A549 (cell line): Measurements from ENCODE around the gene LYST. TPM values are rescaled to one million over a fixed set of nuclear protein-coding genes. Genes with fewer than 3 reads are reported as not detected.

Experiments
- ATAC-seq, 2 experiments: fragments of 200-7000 bp in 1 of 2; fragments of >200 bp in 1 of 2; cut with Nextera tagmentation in 1 of 2; cut with Tn5 transposase in 1 of 2; 3 replicates each; pipeline versions ENCODE4 v1.8.0 to v1.9.1; 2018 to 2020; ENCODE audit warnings: mild to moderate bottlenecking in 1 of 2, moderate library complexity in 1 of 2
- CTCF ChIA-PET: fragments of 300-600 bp; sonication (Branson Sonifier 250); formaldehyde crosslinking; extraction: SDS; loops from one replicate; lab custom pipeline; 2021; ENCODE audit warnings: antibody characterized with exemption, inconsistent platforms; lab: Yijun Ruan, JAX
- POLR2A ChIA-PET: fragments of 350-600 bp; formaldehyde crosslinking; extraction: SDS; loops from one replicate; lab custom pipeline; 2021; ENCODE audit warnings: antibody characterized with exemption, inconsistent platforms; lab: Yijun Ruan, JAX
- DNase-seq, 2 experiments: peaks; one replicate each; pipeline versions ENCODE4 v3.0.0 to v3.0.0-alpha.2; 2011 to 2016; ENCODE audit warnings: low read depth in 1 of 2, low spot score in 1 of 2
- FAIRE-seq: peaks from 2 replicates; lab custom pipeline; 2011; peaks lifted over from hg19 to GRCh38; lab: Jason Lieb, UNC
- H3K27ac ChIP-seq, 2 experiments: fragments of >200 bp; sonication (Bioruptor Twin); formaldehyde crosslinking; 3 replicates each; pipeline ENCODE4 v1.5.1; 2016 to 2017
- H3K4me1 ChIP-seq: fragments of >200 bp; sonication (Bioruptor Twin); formaldehyde crosslinking; 3 replicates; pipeline ENCODE4 v1.6.1; 2016
- H3K4me2 ChIP-seq: fragments of >200 bp; sonication (Bioruptor Twin); formaldehyde crosslinking; 3 replicates; pipeline ENCODE4 v1.6.1; 2016
- H3K4me3 ChIP-seq: fragments of >200 bp; sonication (Bioruptor Twin); formaldehyde crosslinking; 3 replicates; pipeline ENCODE4 v1.5.1; 2016
- H3K9me3 ChIP-seq: fragments of >200 bp; sonication (Bioruptor Twin); formaldehyde crosslinking; 3 replicates; pipeline ENCODE4 v1.6.1; 2016
- ATOH8 ChIP-seq: fragments of 250-450 bp; sonication (Bioruptor Pico); IDR thresholded peaks from 2 replicates; pipeline ENCODE4 v1.5.0; 2020; ENCODE audit warnings: low read depth, mild to moderate bottlenecking, moderate library complexity
- BCL3 ChIP-seq: fragments of >200 bp; sonication (Bioruptor Twin); formaldehyde crosslinking; IDR thresholded peaks from 3 replicates; pipeline ENCODE4 v1.6.1; 2016
- BHLHE40 ChIP-seq: IDR thresholded peaks from 2 replicates; pipeline ENCODE4 v1.6.1; 2012; ENCODE audit warnings: low read depth, low read length, inconsistent platforms
- CBX2 ChIP-seq: fragments of 200-600 bp; sonication (generic); IDR thresholded peaks from 2 replicates; pipeline ENCODE4 v1.6.1; 2016; ENCODE audit warnings: low read depth, mild to moderate bottlenecking, borderline replicate concordance
- CBX8 ChIP-seq: fragments of 200-600 bp; sonication (generic); IDR thresholded peaks from 2 replicates; pipeline ENCODE4 v1.6.1; 2016
- CHD2 ChIP-seq: fragments of 150-350 bp; IDR thresholded peaks from 2 replicates; pipeline ENCODE4 v1.6.1; 2014; ENCODE audit warnings: low read length; ENCODE audit not compliant: partially characterized antibody
- CHD4 ChIP-seq: fragments of 200-600 bp; sonication (generic); IDR thresholded peaks from 2 replicates; pipeline ENCODE4 v1.6.1; 2016; ENCODE audit warnings: antibody characterized with exemption, mild to moderate bottlenecking, borderline replicate concordance
- CTCF ChIP-seq: fragments of >200 bp; sonication (Bioruptor Twin); formaldehyde crosslinking; IDR thresholded peaks from 3 replicates; pipeline ENCODE4 v1.5.1; 2016
- EHF ChIP-seq: fragments of 250-450 bp; sonication (Bioruptor Pico); IDR thresholded peaks from 2 replicates; pipeline ENCODE4 v1.5.0; 2020; ENCODE audit warnings: mild to moderate bottlenecking
- EP300 ChIP-seq, 2 experiments: fragments of >200 bp; sonication (Bioruptor Twin); formaldehyde crosslinking; IDR thresholded peaks; 2 replicates in 1 of 2; 3 replicates in 1 of 2; pipeline ENCODE4 v1.6.1; 2016 to 2017
- FOSL2 ChIP-seq, 2 experiments: fragments of 450-650 bp in 1 of 2; fragments of >200 bp in 1 of 2; sonication (Bioruptor Twin) in 1 of 2; formaldehyde crosslinking; IDR thresholded peaks; 2 replicates each; pipeline versions ENCODE4 v1.5.0 to v1.6.1; 2016 to 2020; ENCODE audit warnings: mild to moderate bottlenecking in 1 of 2, moderate library complexity in 1 of 2
- HDAC2 ChIP-seq: fragments of 200-600 bp; sonication (generic); IDR thresholded peaks from 2 replicates; pipeline ENCODE4 v1.6.1; 2016
- HEYL ChIP-seq: fragments of 250-450 bp; sonication (Bioruptor Pico); IDR thresholded peaks from 2 replicates; pipeline ENCODE4 v1.8.0; 2021; ENCODE audit warnings: mild to moderate bottlenecking, moderate library complexity
- HOXB13 ChIP-seq: fragments of 250-450 bp; sonication (Bioruptor Pico); IDR thresholded peaks from 2 replicates; pipeline ENCODE4 v1.5.0; 2020; ENCODE audit warnings: low read depth, mild to moderate bottlenecking, moderate library complexity
- HOXB5 ChIP-seq: fragments of 250-450 bp; sonication (Bioruptor Pico); IDR thresholded peaks from 2 replicates; pipeline ENCODE4 v1.5.0; 2020; ENCODE audit warnings: mild to moderate bottlenecking, moderate library complexity
- JUN ChIP-seq, 2 experiments: fragments of >200 bp; sonication (Bioruptor Twin); formaldehyde crosslinking; IDR thresholded peaks; 2 replicates in 1 of 2; 3 replicates in 1 of 2; pipeline ENCODE4 v1.6.1; 2016 to 2017
- JUNB ChIP-seq: fragments of >200 bp; sonication (Bioruptor Twin); formaldehyde crosslinking; IDR thresholded peaks from 2 replicates; pipeline ENCODE4 v1.6.1; 2016
- KDM1A ChIP-seq: fragments of 200-600 bp; sonication (generic); IDR thresholded peaks from 2 replicates; pipeline ENCODE4 v1.6.1; 2016; ENCODE audit warnings: low read depth, mild to moderate bottlenecking
- MAX ChIP-seq: IDR thresholded peaks from 2 replicates; pipeline ENCODE4 v1.6.1; 2012
- MYC ChIP-seq: IDR thresholded peaks from 2 replicates; pipeline ENCODE4 v1.6.1; 2012; ENCODE audit warnings: mild to moderate bottlenecking, inconsistent platforms, low read length, improper control_type of control experiment, borderline replicate concordance
- NPAS2 ChIP-seq: fragments of 250-450 bp; sonication (Bioruptor Pico); IDR thresholded peaks from 2 replicates; pipeline ENCODE4 v1.8.0; 2022; ENCODE audit warnings: mild to moderate bottlenecking, moderate library complexity, borderline replicate concordance
- RARB ChIP-seq: fragments of 250-450 bp; sonication (Bioruptor Pico); IDR thresholded peaks from 2 replicates; pipeline ENCODE4 v1.8.0; 2021; ENCODE audit warnings: mild to moderate bottlenecking, moderate library complexity
- RCOR1 ChIP-seq: fragments of 150-350 bp; IDR thresholded peaks from 2 replicates; pipeline ENCODE4 v1.6.1; 2014; ENCODE audit warnings: antibody characterized with exemption, low read length, low read depth
- REST ChIP-seq: fragments of 200-600 bp; sonication (generic); IDR thresholded peaks from 2 replicates; pipeline ENCODE4 v1.6.1; 2016; ENCODE audit warnings: antibody characterized with exemption, mild to moderate bottlenecking, moderate library complexity
- RFX5 ChIP-seq: fragments of 450-650 bp; IDR thresholded peaks from 2 replicates; pipeline ENCODE4 v1.7.1; 2014; ENCODE audit warnings: antibody characterized with exemption, mild to moderate bottlenecking, moderate library complexity
- SREBF2 ChIP-seq: fragments of 450-650 bp; IDR thresholded peaks from 2 replicates; pipeline ENCODE4 v1.6.1; 2014; ENCODE audit warnings: mild to moderate bottlenecking, moderate library complexity
- ZC3H11A ChIP-seq: fragments of 450-650 bp; IDR thresholded peaks from 2 replicates; pipeline ENCODE4 v1.6.1; 2014; ENCODE audit warnings: antibody characterized with exemption, mild to moderate bottlenecking
- ZFP36 ChIP-seq: fragments of 450-650 bp; IDR thresholded peaks from 2 replicates; pipeline ENCODE4 v1.6.1; 2014; ENCODE audit warnings: borderline replicate concordance; ENCODE audit not compliant: partially characterized antibody
- ZSCAN20 ChIP-seq: fragments of 250-450 bp; sonication (Bioruptor Pico); IDR thresholded peaks from 2 replicates; pipeline ENCODE4 v1.8.0; 2022; ENCODE audit warnings: mild to moderate bottlenecking, moderate library complexity
- WGBS: methylation state at CpG from one replicate; pipeline ENCODE4 v1.1.6; 2017; ENCODE audit errors: missing lambda C conversion rate; 5-methylcytosine and 5-hydroxymethylcytosine counted together
- polyA plus RNA-seq, 4 experiments: library from polyadenylated mRNA; depleted of rRNA in 3 of 4; stranded (reverse); fragments of >200 nt; fragmentation: RNase III in 1 of 4; extraction: RNeasy Plus Mini Kit Qiagen cat#74134 plus additional on column Dnase treatment in 1 of 4; gene quantifications; 2 replicates in 3 of 4; 3 replicates in 1 of 4; pipeline ENCODE4 v1.2.3, GENCODE V29; 2011 to 2017

Gene LYST
- polyA plus RNA-seq, 2 of the 4 experiments (the other 2 are of a cell fraction): 2.5 to 9.4 TPM

- TF ChIP-seq MAX (no peak), HOXB5 (CRISPR knock-in tag) (no peak), ATOH8 (CRISPR knock-in tag) (no peak), NPAS2 (CRISPR knock-in tag) (no peak), KDM1A (no peak), CBX8 (no peak)
- TF ChIP-seq, all 56 proteins: peak for 0
These were observed 208.8 kb downstream of the LYST start (continued) for GRCh38 chr1:235657747-235658526.

- no peak for FAIRE-seq
- 71% methylated on average over 5 of the region's 5 CpGs for WGBS
- H3K9me3 ChIP-seq: no peaks in the 10 kb centered on the region
- CTCF ChIA-PET: interaction anchor here (0.8 kb wide), 1 partner anchor 55 kb away, joined by 3 read pairs; no protein-coding TSS in a partner anchor
- no peak for TF ChIP-seq CHD4
- no peak for TF ChIP-seq CBX2
- TF ChIP-seq JUN (IDR thresholded peaks at IDR 0.05): no peak
- TF ChIP-seq BHLHE40: no peak
- TF ChIP-seq MYC: no peak
- no peak for TF ChIP-seq HEYL (CRISPR knock-in tag)
- no peak for TF ChIP-seq RARB (CRISPR knock-in tag)
- TF ChIP-seq FOSL2 (IDR thresholded peaks at IDR 0.05): no peak
- no peak for TF ChIP-seq FOSL2 (CRISPR knock-in tag; IDR thresholded peaks at IDR 0.05)
- TF ChIP-seq RCOR1: no peak
- no peak for TF ChIP-seq CHD2
- no peak for TF ChIP-seq SREBF2
- no peak for TF ChIP-seq RFX5
- TF ChIP-seq EHF (CRISPR knock-in tag): no peak
- TF ChIP-seq ZSCAN20: no peak
- no peak for TF ChIP-seq JUNB
- no peak for TF ChIP-seq HOXB5 (CRISPR knock-in tag)
- no peak for TF ChIP-seq MAX
- no peak for TF ChIP-seq HOXB13 (CRISPR knock-in tag)
- no peak for TF ChIP-seq HDAC2
- TF ChIP-seq, all 56 proteins: peak for 0
- no peak overlapping the region for H3K4me3 ChIP-seq
- no peak overlapping the region for H3K4me2 ChIP-seq
- no peaks in the 10 kb centered on the region for H3K4me1 ChIP-seq
- POLR2A ChIA-PET: no interaction called here
- no peak for DNase-seq
- no peak overlapping the region for H3K27ac ChIP-seq
- ATAC-seq: no peak
These were observed 209.4 kb downstream of the LYST start for GRCh38 chr1:235657269-235657668.

GRCh38 chr1:235652364-235652763, 214.3 kb downstream of the LYST start:
- no peaks in the 10 kb centered on the region for H3K9me3 ChIP-seq
- 75% methylated on average over 11 of the region's 11 CpGs for WGBS
- no peak for FAIRE-seq
- peaks cover 3% of the 10 kb centered on the region; the same call in 2 of the 3 replicates for H3K4me1 ChIP-seq
- no peak for ATAC-seq
- POLR2A ChIA-PET: no interaction called here
- H3K4me3 ChIP-seq: no peak overlapping the region
- H3K4me2 ChIP-seq: no peak overlapping the region
- CTCF ChIA-PET: interaction anchor here (1.2 kb wide), 1 partner anchor 320 kb away, joined by 3 read pairs; no protein-coding TSS in a partner anchor
- no peak overlapping the region for H3K27ac ChIP-seq
- DNase-seq: no peak
- no peak for TF ChIP-seq EP300 (IDR thresholded peaks at IDR 0.05)
- no peak for TF ChIP-seq JUNB
- no peak for TF ChIP-seq REST
- TF ChIP-seq ZSCAN20: no peak
- TF ChIP-seq CTCF: no peak
- TF ChIP-seq ZC3H11A: no peak
- no peak for TF ChIP-seq BCL3
- TF ChIP-seq ZFP36: no peak
- no peak for TF ChIP-seq HEYL (CRISPR knock-in tag)
